Thoracic aorta (tissue), 2 donors: ENCODE results near the gene KCNK1. TPM values are rescaled to one million over a fixed set of nuclear protein-coding genes. Genes with fewer than 3 reads are reported as not detected.

ENCODE experiments used
- ATAC-seq: fragments of 150-250 bp; one replicate; pipeline ENCODE4 v1.8.0; 2017; ENCODE audit warnings: low read depth; ENCODE audit not compliant: insufficient number of reproducible peaks, low FRiP score
- DNase-seq: peaks from one replicate; pipeline ENCODE4 v3.0.0-alpha.2; 2020; ENCODE audit warnings: low spot score
- H3K27ac ChIP-seq, 2 donors: fragments of 200-600 bp; sonication (generic); 1 replicate in 1 of 2; 2 replicates in 1 of 2; pipeline ENCODE4 v1.5.1; 2016; ENCODE audit warnings: mild to moderate bottlenecking in 2 of 2, moderate library complexity in 2 of 2
- H3K27me3 ChIP-seq: fragments of 200-600 bp; sonication (generic); replicated peaks from 2 replicates; pipeline ENCODE4 v1.6.0; 2016; ENCODE audit warnings: mild to moderate bottlenecking; ENCODE audit not compliant: insufficient read depth
- H3K36me3 ChIP-seq: fragments of 200-600 bp; sonication (generic); one replicate; pipeline ENCODE4 v1.5.1; 2016
- H3K4me1 ChIP-seq, 2 donors: fragments of 200-600 bp; sonication (generic); 1 replicate in 1 of 2; 2 replicates in 1 of 2; pipeline versions ENCODE4 v1.5.1 to v1.6.0; 2016; ENCODE audit warnings: low read depth in 2 of 2, mild to moderate bottlenecking in 1 of 2; ENCODE audit not compliant: control insufficient read depth in 1 of 2
- H3K4me3 ChIP-seq: fragments of 200-600 bp; sonication (generic); 2 replicates; pipeline ENCODE4 v1.5.1; 2016; ENCODE audit warnings: mild to moderate bottlenecking
- H3K9me3 ChIP-seq: fragments of 200-600 bp; sonication (generic); 2 replicates; pipeline ENCODE4 v1.5.1; 2016
- CTCF ChIP-seq: fragments of 200-600 bp; sonication (generic); IDR thresholded peaks from one replicate; pipeline ENCODE4 v1.5.1; 2019; ENCODE audit warnings: antibody characterized with exemption
- total RNA-seq, 2 donors: library from RNA; depleted of rRNA; stranded (reverse); fragments of >200 nt; gene quantifications; one replicate each; pipeline versions ENCODE4 v1.1.0 to v1.2.3, GENCODE V29; 2016

Gene KCNK1
- total RNA-seq, 2 donors from 2014 or later = 6.2 to 8.5 TPM

- ATAC-seq (no peak), DNase-seq (no peak)
- Histone ChIP-seq H3K36me3 (no peaks in the 10 kb centered on the region), H3K27me3 (no peaks in the 10 kb centered on the region), H3K4me3 (no peak overlapping the region), H3K9me3 (no peaks in the 10 kb centered on the region), H3K4me1 (peaks cover 4 to 21% of the 10 kb centered on the region in 2 donors), H3K27ac (no peak overlapping the region)
- no peak for TF ChIP-seq CTCF
Measured at GRCh38 chr1:233710507-233710906, 96.6 kb downstream of the KCNK1 start.

GRCh38 chr1:233714631-233715217 is 100.8 kb downstream of the KCNK1 start:
- no peak overlapping the region for H3K4me3 ChIP-seq
- no peaks in the 10 kb centered on the region for H3K27me3 ChIP-seq
- no peaks in the 10 kb centered on the region for H3K36me3 ChIP-seq
- DNase-seq = no peak
- no peaks in the 10 kb centered on the region for H3K9me3 ChIP-seq
- TF ChIP-seq CTCF = no peak
- ATAC-seq = no peak
- no peak overlapping the region for H3K27ac ChIP-seq
- no peaks in the 10 kb centered on the region for H3K4me1 ChIP-seq

GRCh38 chr1:233718057-233718456 is 104.2 kb downstream of the KCNK1 start:
- no peak overlapping the region for H3K4me3 ChIP-seq
- peaks cover 0 to 6% of the 10 kb centered on the region in 2 donors for H3K4me1 ChIP-seq
- H3K27me3 ChIP-seq = no peaks in the 10 kb centered on the region
- no peak for TF ChIP-seq CTCF
- no peak for ATAC-seq
- no peak for DNase-seq
- H3K36me3 ChIP-seq = no peaks in the 10 kb centered on the region
- no peak overlapping the region for H3K27ac ChIP-seq
- H3K9me3 ChIP-seq = no peaks in the 10 kb centered on the region

- ATAC-seq (no peak), DNase-seq (no peak)
- H3K9me3 ChIP-seq = no peaks in the 10 kb centered on the region
Measured at GRCh38 chr1:233719655-233720341, 105.9 kb downstream of the KCNK1 start.

More at GRCh38 chr1:233719655-233720341, 105.9 kb downstream of the KCNK1 start:
- no peak overlapping the region for H3K27ac ChIP-seq
- no peaks in the 10 kb centered on the region for H3K36me3 ChIP-seq
- H3K4me1 ChIP-seq = peaks cover 0 to 6% of the 10 kb centered on the region in 2 donors
- H3K27me3 ChIP-seq = no peaks in the 10 kb centered on the region
- H3K4me3 ChIP-seq = no peak overlapping the region
- no peak for TF ChIP-seq CTCF
